Neural progenitor cell (in vitro differentiated cells): ENCODE results near the gene NPTX1.

Experiments used
- CTCF ChIP-seq: fragments of 200-600 bp; sonication (generic); IDR thresholded peaks from 2 replicates; pipeline ENCODE4 v1.5.1; 2017; ENCODE audit warnings: antibody characterized with exemption, mild to moderate bottlenecking
- EZH2 ChIP-seq: fragments of 200-600 bp; sonication (generic); IDR thresholded peaks from 2 replicates; pipeline ENCODE4 v1.6.1; 2017; ENCODE audit warnings: antibody characterized with exemption, mild to moderate bottlenecking, moderate library complexity
- EZH2phosphoT487 ChIP-seq: fragments of 200-600 bp; sonication (generic); IDR thresholded peaks from 2 replicates; pipeline ENCODE4 v1.6.1; 2017; ENCODE audit warnings: antibody characterized with exemption

- TF ChIP-seq CTCF (no peak), EZH2phosphoT487 (no peak), EZH2 (no peak)
Observed at GRCh38 chr17:80513892-80514291, 37.5 kb upstream of the NPTX1 start.
